SK-N-MC (cell line): Measurements from ENCODE around the gene GPRC5C.

Experiments used
- EZH2 ChIP-seq: fragments of 200-600 bp; sonication (generic); IDR thresholded peaks from one replicate; pipeline ENCODE4 v1.6.1; 2017; ENCODE audit warnings: antibody characterized with exemption
- FOXP2 ChIP-seq: optimal IDR thresholded peaks from 2 replicates; pipeline ENCODE3; 2011; ENCODE audit warnings: mild to moderate bottlenecking, moderate library complexity; ENCODE audit not compliant: insufficient read depth; ENCODE audit errors: extremely low read length, control extremely low read depth
- POLR2AphosphoS5 ChIP-seq: IDR thresholded peaks from 2 replicates; pipeline ENCODE4 v1.6.1; 2012; ENCODE audit warnings: mild to moderate bottlenecking, low read depth, low read length, borderline replicate concordance

DNA sequence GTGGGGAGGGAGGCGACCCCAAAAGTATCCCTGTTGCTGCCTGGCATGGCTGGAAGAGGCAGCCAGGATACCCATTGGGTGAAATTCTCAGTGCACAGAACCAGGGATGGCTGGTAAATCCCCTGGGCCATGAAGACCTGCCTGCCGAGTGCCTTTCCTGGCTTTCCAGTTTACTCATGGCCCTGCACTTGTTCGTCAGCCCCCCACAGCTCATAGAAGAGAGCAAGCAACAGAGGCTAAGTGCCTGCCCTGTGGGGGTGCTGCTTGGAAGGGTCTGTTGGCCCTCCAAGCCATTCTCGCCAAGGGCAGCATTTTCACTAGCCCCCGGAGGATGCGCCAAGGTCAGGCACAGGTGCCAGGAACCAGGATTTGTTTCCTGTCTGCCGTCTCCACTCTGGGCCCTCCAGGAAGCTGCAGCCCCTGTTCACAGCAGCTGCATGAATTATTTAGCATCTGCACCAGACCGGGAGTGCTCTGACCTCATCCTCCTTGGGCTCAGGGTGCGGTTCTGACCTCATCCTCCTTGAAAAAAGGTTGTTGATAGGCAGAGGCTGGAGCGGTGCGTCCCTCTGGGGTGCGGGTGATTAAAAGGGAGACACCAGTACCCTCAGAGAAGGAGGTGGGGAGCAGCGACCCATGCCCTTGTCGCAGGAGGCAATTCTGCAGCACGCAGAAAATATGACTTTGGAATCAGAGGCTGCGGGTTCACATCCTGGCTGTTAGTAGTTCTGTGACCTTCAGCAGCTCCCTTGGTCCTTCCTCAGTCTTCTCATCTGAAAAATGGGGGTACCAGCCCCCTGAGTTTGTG, 20.3 kb downstream of the GPRC5C start:
- no peak for TF ChIP-seq POLR2AphosphoS5
- TF ChIP-seq EZH2: no peak
- no peak for TF ChIP-seq FOXP2
